T47D (cell line): ENCODE measurements around the gene MMADHC.
A peak's percentile ranks its signal among the peaks of the same experiment; 100 is the strongest.

ENCODE experiments used
- DNase-seq, 2 experiments: peaks; one replicate each; pipeline versions ENCODE4 v3.0.0 to v3.0.0-alpha.2; 2011 to 2012; ENCODE audit warnings: low read depth in 1 of 2, low spot score in 1 of 2
- JUND ChIP-seq: IDR thresholded peaks from 2 replicates; pipeline ENCODE4 v1.6.1; 2012; ENCODE audit warnings: low read depth
- in situ Hi-C: cut with HindIII; loops from 2 replicates; pipeline ENCODE4 v1.10.0; 2016; ENCODE audit warnings: low sequenced_read_pairs, low pct_unique_long_range_greater_than_20kb

MMADHC gene

GRCh38 chr2:149534674-149535073 lies 52.9 kb downstream of the MMADHC start:
- DNase-seq, result no peak
- TF ChIP-seq JUND, result no peak
- in situ Hi-C loops, result no loop called here

DNA sequence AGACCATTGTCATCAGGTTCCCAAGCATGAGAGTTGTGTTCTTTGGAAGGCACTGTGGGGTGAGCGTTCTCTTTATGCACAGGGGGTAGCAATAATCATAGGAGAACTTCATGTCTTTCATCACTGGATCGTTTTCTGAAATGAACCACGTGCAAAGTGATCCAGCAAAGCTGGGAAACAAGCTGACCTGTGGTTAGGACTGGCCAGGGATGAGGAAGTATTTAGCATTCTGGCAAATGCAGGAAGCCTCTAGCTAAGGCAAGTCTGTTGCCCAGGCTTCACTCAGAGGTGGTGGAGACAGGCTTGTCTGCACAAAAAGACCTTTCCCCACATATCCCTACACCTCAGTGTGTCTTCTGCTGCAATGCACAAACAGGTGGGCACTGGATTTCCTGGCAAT lies 58.6 kb downstream of the MMADHC start:
- in situ Hi-C loops, result no loop called here
- TF ChIP-seq JUND, result no peak
- peak in 1 of 2 experiments; percentile 3 for DNase-seq

DNA sequence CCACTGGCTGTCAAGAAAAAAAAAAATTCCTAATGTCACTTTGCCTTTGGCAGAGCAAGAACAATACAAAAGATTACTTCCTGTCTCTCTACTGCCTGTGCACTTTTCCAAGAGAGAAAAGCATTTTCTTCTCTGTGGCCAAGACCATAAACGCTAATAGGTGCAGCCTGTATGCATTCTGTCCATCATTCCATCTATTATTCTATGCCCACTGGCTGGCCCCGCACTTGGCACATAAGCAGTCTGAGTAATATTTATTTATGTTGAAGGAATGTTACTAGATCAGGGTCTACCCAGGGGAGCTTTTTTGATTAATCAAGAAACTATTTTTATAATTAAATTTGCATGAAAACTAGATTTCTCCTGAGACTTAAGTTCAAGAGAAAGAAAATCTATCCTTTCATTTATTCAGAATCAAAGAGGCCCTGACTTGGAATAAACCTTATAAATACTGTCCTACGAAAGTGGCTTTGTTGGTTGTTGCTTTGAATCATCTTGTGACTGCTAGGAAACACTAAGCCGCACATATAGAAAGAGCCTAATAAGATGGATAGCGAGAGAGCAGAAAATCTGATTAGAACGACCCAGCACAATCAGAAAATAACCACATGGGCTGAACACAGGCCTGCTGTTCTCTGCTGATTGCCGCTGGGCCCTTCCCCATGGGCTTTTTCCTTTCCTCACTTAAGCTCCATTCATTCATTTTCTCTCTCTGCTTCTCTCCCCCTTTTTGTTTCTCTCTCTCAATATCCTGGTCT lies 59.4 kb downstream of the MMADHC start:
- no peak for TF ChIP-seq JUND
- no peak for DNase-seq
- in situ Hi-C loops, result no loop called here

- in situ Hi-C loops, result no loop called here
- no peak for TF ChIP-seq JUND
- DNase-seq, result no peak
These were observed 60.9 kb downstream of the MMADHC start for GRCh38 chr2:149526689-149527088.

DNA sequence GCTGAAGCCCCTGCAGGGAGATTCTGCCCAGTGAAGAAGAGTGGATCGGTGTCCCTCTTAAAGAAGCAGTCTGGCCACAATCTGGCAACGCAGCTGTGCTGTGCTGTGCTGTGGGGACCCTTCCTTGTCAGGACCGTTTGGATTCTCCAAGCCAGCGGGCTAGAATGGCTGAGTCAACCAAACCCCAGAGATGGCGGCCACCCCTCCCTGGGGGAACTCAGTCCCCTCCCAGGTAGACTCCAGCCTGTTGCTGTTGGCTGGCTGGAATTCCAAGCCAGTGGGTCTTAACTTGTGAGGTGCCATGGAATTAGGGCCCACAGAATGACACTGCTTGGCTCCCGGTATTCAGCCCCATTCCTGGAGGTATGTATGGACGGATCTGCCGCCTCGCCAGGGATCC lies 62.3 kb downstream of the MMADHC start:
- TF ChIP-seq JUND, result no peak
- in situ Hi-C loops, result no loop called here
- no peak for DNase-seq
